Measurements from ENCODE around the gene DBNL.
A peak's percentile ranks its signal among the peaks of the same experiment; 100 is the strongest.
"Not testable (repeated sequence)": the region's sequence is repeated elsewhere in the genome, so short reads cannot be mapped to it uniquely, and the experiment has no call there.

DBNL gene

GRCh38 chr7:44044315-44045225 lies at the start of gene DBNL:
Gene DBNL, plus strand, starts transcription at chr7:44044702. Its CDS starts 36 bp downstream, at chr7:44044738.
- peak; percentile 79 for DNase-seq

GRCh38 chr7:43997532-43997931 lies 47.0 kb upstream of the DBNL start, which contains the start of gene SPDYE1:
Gene SPDYE1, plus strand, starts transcription at chr7:43997897. Its CDS starts 2,053 bp downstream, at chr7:43999950.
- not testable (repeated sequence) for DNase-seq

GRCh38 chr7:44012081-44012480 lies 32.4 kb upstream of the DBNL start:
- not testable (repeated sequence) for DNase-seq

- not testable (repeated sequence) for DNase-seq
Measured at GRCh38 chr7:44015090-44015489, 29.4 kb upstream of the DBNL start.

- peak; percentile 79 for DNase-seq
Measured at GRCh38 chr7:44018857-44019807, 25.4 kb upstream of the DBNL start.

- DNase-seq = not testable (repeated sequence)
Measured at GRCh38 chr7:44019825-44020224, 24.7 kb upstream of the DBNL start.

- DNase-seq = not testable (repeated sequence)
Measured at GRCh38 chr7:44022069-44022468, 22.4 kb upstream of the DBNL start.

- not testable (repeated sequence) for DNase-seq
Measured at GRCh38 chr7:44022796-44023467, 21.6 kb upstream of the DBNL start.

GRCh38 chr7:44029433-44029832 lies 15.1 kb upstream of the DBNL start:
- not testable (repeated sequence) for DNase-seq

GRCh38 chr7:44030029-44030428 lies 14.5 kb upstream of the DBNL start:
- DNase-seq = not testable (repeated sequence)

- not testable (repeated sequence) for DNase-seq
Measured at GRCh38 chr7:44031319-44031718, 13.2 kb upstream of the DBNL start.

GRCh38 chr7:44032031-44032430 lies 12.5 kb upstream of the DBNL start:
- not testable (repeated sequence) for DNase-seq

- DNase-seq = not testable (repeated sequence)
Measured at GRCh38 chr7:44033971-44034844, 10.3 kb upstream of the DBNL start.

GRCh38 chr7:44036364-44036763 lies 8.1 kb upstream of the DBNL start:
- peak; percentile 19 for DNase-seq

GRCh38 chr7:44037951-44038350 lies 6.6 kb upstream of the DBNL start:
- DNase-seq = not testable (repeated sequence)

- DNase-seq = not testable (repeated sequence)
Measured at GRCh38 chr7:44038553-44038952, 5.9 kb upstream of the DBNL start.

GRCh38 chr7:44038961-44039558 lies 5.4 kb upstream of the DBNL start:
- DNase-seq = peak; percentile 89

- DNase-seq = not testable (repeated sequence)
Measured at GRCh38 chr7:44039800-44040492, 4.6 kb upstream of the DBNL start.

GRCh38 chr7:44040493-44040891 lies 4.0 kb upstream of the DBNL start:
- peak; percentile 5 for DNase-seq

GRCh38 chr7:44042221-44042620 lies 2.3 kb upstream of the DBNL start:
- DNase-seq = no peak

Measured in NCI-H526 treated with DMSO at 0.1 percent for 48 hours (cell line).